ENCODE results near the gene UHRF2.
"Not testable (repeated sequence)": the region's sequence is repeated elsewhere in the genome, so short reads cannot be mapped to it uniquely, and the experiment has no call there.

The UHRF2 gene

DNA sequence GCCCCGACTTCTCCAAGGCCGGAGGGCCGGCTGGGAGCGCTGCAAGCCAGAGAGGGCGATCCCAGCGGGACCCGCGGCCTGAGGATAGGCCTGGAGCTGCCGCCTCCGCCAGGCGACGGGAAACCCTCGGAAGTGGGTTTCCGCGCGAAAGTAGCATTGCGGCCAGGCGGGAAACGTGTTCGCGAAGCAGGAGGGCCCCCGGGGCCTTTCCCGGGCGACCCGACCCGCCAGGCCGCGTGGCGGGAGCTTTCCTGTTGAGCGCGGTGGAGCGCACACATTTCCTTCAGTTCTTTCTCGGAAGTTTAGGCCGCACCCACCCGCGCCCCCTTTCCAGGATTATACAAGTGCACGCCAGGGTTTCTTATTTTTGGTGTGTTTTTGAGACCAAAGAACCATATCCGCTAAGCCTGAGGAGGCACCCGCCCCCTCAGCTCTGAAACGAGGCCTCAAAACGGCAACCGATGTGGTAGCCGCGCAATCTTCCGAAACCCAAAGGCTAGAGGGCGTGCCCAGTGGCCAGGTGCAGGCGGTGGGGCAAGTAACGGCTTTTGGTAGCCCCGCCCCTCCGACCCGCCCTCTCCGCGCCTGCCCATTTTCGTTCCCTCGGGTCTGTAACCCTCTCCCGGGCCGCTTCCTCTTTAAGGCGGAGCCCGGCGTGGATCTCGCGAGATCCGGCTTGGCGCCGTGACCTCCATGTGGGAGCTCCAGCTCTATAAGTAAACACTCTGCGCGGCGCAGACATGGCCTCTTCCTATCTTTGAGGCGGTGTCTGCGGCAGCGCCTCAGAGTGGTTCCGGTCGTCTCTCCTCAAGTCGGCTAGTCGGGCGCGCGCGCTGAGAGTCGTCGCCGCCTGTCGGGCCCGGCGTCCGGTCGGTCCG, at the start of gene UHRF2:
Gene UHRF2 (plus strand): TSS at position 713 of the 878 bp plus-strand sequence. CDS start 292 bp downstream, outside the sequence.
- peak; percentile 99 for DNase-seq

DNA sequence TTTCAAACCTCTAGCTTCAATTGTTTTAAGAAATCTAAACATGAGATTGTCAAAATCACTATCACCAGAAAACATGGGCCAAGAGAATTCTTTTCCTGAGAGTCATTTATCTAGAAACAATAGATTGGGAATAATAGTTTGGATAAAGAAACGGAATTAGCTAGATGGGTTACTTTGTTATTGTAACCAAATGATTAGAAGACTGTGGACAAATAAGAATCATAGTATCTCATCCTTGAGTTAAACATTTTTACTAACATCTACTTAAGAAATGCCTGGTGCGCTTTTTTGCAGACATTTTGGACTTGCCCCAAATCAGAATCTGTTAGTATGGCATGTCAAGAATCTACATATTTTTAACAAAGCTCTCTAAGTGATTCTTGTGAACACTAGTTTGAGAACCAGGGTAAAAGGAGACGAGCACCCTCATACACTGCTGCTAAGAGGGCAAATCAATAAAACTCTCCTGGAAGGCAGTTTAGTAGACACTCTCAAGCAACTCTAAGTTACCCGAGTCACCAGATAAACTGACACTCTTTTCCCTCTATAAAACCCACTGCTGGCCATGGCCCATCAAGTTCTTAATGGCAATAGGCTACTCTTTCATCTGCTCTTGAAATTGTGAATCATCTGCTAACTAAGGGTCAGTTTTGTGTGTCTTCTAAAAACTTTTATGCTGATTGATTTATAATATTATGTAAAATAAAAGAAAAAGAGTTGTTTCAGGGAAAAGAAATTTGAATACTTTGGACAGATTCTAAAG, 45.7 kb upstream of the UHRF2 start:
- no peak for DNase-seq

GRCh38 chr9:6368831-6369230, 44.2 kb upstream of the UHRF2 start:
- no peak for DNase-seq

- DNase-seq: not testable (repeated sequence)
Measured at GRCh38 chr9:6381477-6382012, 31.5 kb upstream of the UHRF2 start.

DNA sequence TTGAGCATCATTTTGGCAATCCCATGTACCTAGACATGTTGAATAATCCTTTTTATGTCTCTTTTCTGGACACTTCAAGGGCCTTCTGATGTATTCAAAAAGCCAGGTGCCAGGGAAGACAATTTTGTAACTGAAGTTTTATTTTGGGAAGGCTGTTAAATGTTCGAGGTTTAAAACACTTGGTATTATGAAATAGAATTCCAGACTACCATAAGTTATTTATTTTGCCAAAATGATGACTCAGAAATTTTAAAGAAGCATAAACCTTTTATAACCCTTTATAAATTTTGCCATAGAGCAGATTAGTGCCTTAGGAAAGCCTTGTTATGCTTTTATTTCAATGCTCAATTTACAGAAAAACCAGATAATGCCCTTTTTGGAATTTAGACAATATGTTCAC, 30.3 kb upstream of the UHRF2 start:
- no peak for DNase-seq

DNA sequence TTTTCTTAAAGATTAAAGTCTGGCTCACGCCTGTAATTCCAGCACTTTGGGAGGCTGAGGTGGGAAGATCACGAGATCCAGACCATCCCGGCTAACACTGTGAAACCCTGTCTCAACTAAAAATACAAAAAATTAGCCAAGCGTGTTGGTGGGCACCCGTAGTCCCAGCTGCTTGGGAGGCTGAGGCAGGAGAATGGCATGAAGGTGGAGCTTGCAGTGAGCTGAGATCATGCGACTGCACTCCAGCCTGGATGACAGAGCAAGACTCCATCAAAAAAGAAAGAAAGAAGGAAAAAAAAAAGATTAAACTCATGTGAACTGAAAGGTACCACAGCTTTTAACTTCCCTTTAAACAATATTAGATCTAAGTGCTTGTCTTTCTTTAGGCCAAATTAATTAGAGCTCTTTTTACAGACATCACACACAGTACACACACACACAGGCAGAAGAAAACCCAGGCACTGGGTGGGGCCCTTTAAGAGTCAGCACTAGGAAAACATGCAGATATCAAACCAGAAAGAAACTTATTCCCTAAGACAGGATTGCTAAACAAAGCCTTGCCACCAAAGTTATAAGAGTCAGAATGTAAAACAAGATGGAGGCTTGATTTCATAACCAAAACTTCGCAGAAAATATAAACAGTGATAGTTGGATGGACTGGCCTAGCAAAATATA, 29.3 kb upstream of the UHRF2 start:
- DNase-seq: no peak

DNA sequence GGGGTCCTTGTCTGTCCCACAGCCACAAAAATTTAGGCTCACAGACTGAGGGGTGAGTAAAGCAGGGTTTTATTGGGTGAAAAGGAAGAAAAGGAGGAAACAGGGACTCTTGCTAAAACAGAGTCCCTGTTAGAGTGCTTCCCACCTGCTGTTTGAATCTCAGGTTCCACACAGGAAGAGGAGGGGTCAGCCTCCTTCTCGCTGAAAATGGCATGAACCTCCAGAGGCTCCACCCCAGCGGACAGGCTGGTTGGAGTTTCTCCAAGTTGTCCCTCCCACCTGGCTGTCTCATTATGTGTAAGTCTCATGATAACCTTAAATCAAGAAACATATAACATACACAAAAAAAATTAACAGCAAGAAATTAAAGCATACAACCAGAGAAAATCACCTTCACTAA, 28.3 kb upstream of the UHRF2 start:
- no peak for DNase-seq

- DNase-seq: no peak
Measured at GRCh38 chr9:6399071-6399470, 13.9 kb upstream of the UHRF2 start.

- DNase-seq: peak; percentile 85
Measured at GRCh38 chr9:6405371-6405770, 7.6 kb upstream of the UHRF2 start.

DNA sequence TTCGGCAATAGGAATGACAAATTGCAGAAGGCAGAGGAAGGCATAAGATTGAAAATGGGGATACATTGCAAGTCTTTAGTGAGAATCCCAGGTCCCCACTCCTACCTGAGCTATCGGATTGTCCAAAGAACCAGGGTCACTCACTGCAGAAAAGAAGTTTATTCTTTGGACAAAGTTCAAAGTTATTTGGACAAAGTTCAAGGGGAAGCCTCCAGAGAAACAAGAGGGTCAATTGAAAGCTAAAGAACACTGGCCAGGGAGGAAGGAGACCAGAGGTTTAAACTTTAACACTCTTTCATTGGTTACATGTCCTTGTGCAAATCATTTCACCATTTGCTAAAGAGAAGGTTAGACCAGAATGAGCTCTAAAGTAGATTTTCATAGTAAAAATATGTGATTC, 5.2 kb upstream of the UHRF2 start:
- DNase-seq: no peak

- no peak for DNase-seq
Measured at GRCh38 chr9:6408320-6408719, 4.7 kb upstream of the UHRF2 start.

GRCh38 chr9:6409811-6410210, 3.2 kb upstream of the UHRF2 start:
- no peak for DNase-seq

GRCh38 chr9:6410633-6411032, 2.4 kb upstream of the UHRF2 start:
- peak; percentile 91 for DNase-seq

DNA sequence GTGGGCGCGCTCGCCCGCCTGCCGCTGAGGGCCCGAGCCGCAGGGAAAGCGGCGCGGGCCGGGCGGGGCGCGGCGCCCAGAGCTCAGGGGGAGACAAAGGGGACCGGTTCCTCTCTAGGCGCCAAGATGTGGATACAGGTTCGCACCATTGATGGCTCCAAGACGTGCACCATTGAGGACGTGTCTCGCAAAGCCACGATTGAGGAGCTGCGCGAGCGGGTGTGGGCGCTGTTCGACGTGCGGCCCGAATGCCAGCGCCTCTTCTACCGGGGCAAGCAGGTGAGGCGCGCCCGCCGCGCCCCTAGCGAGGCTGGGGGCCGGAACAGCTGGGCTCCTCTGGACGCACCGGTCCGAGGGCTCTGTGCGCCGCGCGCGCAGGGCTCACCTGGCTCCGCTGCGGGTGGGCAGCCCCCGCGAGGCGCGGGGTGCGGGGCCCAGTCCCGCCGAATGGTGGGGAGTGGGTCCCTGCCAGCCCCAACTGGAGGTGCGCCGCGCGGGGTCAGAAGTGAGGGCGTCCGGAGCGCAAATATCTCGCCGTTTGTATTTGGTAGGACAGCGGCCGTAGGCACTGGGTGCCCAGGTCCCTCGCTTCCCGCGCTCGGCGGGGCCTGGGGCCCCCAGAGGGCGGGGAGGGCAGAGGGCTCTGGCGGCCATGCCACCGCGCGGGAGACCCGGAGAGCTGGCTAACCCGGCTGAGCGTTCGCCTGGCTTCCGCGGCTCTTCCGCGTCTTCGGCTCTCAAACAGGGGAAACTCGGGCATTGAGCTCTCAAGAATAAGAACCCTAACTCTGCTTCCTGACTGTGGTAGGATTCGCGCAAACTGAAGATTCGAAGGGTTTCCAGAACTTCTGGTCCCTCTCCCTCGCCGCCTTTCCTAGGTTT, 607 bp downstream of the UHRF2 start:
- DNase-seq: no peak

DNA sequence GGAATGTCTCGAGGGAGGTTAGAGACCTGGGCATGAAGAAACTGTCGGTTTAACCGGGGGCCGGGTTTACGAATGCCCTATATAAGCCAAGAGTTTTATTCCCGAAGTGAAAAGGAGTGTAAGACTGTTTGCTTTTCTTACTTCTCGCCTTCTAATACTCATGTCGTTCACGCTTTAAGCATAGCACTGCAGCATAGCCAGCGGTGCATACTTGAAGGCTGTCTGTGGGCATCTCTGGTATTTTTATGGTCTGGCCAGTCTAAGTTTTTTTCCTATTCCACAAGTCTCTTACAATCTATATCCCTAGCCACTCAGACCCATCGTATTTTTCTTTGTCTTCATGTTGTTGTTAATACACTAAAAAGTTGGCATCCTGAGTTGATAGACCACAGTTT, 1.2 kb downstream of the UHRF2 start:
- no peak for DNase-seq

DNA sequence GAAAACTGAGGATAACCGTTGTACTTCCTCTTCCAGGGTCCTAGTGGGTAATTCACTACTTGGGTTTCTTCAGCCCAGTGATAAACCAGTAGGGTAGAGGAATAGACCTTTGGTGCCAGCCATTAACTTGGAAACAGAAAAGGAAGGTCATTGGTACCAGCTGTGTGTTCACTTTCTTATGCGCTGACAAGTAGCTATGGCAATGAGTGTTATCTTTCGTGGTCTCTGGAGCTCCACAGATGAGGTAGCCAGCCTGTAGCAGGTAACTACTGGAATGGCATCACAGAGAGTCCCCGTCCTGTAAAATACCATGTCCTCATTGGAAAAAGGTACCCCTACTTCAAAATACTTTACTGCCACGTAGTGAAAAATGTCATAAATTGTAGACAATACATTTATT, 2.3 kb downstream of the UHRF2 start:
- DNase-seq: no peak

DNA sequence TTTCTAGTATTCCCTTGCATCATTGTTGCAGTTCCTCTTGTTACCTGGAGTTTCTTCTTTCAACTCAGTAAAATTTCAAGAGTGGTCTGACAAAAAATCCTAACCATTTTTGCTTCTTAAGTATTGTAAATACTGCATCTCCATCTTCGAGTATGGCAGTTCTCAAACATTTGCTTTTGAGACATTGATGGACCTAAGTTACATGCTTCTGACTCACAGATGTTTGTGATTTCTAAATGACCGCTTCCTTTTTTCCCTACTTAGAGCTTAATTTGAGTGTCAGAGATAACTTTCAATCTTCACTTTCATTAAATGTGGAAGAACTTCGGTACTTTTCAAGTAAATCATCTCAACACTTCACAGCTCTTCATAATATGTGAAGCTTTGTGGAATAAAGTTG, 4.2 kb downstream of the UHRF2 start:
- DNase-seq: peak; percentile 81

DNA sequence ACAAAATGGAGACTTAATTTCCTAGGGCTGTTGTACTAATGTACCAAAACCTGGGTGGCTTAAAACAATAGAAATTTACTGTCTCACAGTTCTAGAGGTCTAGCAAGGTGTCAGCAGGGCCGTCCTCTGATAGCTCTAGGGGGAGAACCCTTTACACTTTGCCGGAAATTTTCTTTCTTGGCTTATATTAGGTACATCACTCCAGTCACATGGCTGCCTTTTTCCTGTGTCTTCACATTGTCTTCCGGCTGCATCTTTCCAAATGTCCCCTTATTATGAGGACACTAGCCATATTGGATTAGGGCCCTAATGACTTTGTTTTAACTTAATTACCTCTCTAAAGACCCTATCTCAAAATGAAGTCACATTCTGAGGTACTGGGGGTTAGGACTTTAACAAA, 5.8 kb downstream of the UHRF2 start:
- DNase-seq: no peak

- no peak for DNase-seq
Measured at GRCh38 chr9:6424940-6425339, 11.9 kb downstream of the UHRF2 start.

GRCh38 chr9:6426117-6426516, 13.1 kb downstream of the UHRF2 start:
- no peak for DNase-seq

- DNase-seq: peak; percentile 50
Measured at GRCh38 chr9:6428940-6429889, 16.2 kb downstream of the UHRF2 start.
